HepG2 (cell line): ENCODE data around the gene ELL3. TPM values are rescaled to one million over a fixed set of nuclear protein-coding genes. Genes with fewer than 3 reads are reported as not detected.

Experiments
- ATAC-seq: fragments of 200-7000 bp; cut with Tn5 transposase; 3 replicates; pipeline ENCODE4 v1.9.1; 2020; ENCODE audit warnings: mild to moderate bottlenecking, moderate library complexity
- BruUV-seq: library from RNA; stranded (reverse); fragments of 400-500 nt; replicated peaks from 2 replicates; lab custom pipeline; 2021; lab: Mats Ljungman, UMichigan
- CTCF ChIA-PET: fragments of 300-600 bp; formaldehyde crosslinking; extraction: SDS; loops from one replicate; lab custom pipeline; 2021; ENCODE audit warnings: low total read pairs, inconsistent platforms, low intra/inter-chr PET ratio; lab: Yijun Ruan, JAX
- POLR2A ChIA-PET: fragments of 350-600 bp; sonication (Branson Sonifier 250); formaldehyde crosslinking; loops from one replicate; lab custom pipeline; 2020; ENCODE audit warnings: antibody characterized with exemption, inconsistent platforms; lab: Yijun Ruan, JAX
- DNase-seq: peaks from one replicate; pipeline ENCODE4 v3.0.0-alpha.2; 2015; ENCODE audit warnings: low spot score
- FAIRE-seq: peaks from 3 replicates; lab custom pipeline; 2011; peaks lifted over from hg19 to GRCh38; lab: Jason Lieb, UNC
- H2AFZ ChIP-seq: one replicate; pipeline ENCODE4 v1.6.1; 2011; ENCODE audit warnings: low read length, inconsistent platforms
- H3K27ac ChIP-seq: fragments of 300-600 bp; 3 replicates; pipeline ENCODE4 v1.8.0; 2011; ENCODE audit warnings: mixed run types, mild to moderate bottlenecking, mixed read lengths, low read length, inconsistent platforms; ENCODE audit not compliant: insufficient read depth; ENCODE audit errors: extremely low read length
- H3K27me3 ChIP-seq, 2 experiments: fragments of 200-600 bp in 1 of 2; 2 replicates in 1 of 2; 3 replicates in 1 of 2; pipeline versions ENCODE4 v1.6.0 to v1.8.0; 2011; ENCODE audit warnings: low read length in 2 of 2, mild to moderate bottlenecking in 2 of 2, moderate library complexity in 2 of 2, inconsistent platforms in 1 of 2; ENCODE audit not compliant: insufficient read depth in 2 of 2, control insufficient read depth in 1 of 2
- H3K36me3 ChIP-seq, 2 experiments: fragments of 200-600 bp in 1 of 2; replicated peaks in 1 of 2; 2 replicates in 1 of 2; 3 replicates in 1 of 2; pipeline versions ENCODE4 v1.5.1 to v1.8.0; 2011; ENCODE audit warnings: low read length in 2 of 2, inconsistent platforms in 1 of 2; ENCODE audit not compliant: insufficient read depth in 2 of 2, control insufficient read depth in 1 of 2
- H3K4me1 ChIP-seq: 2 replicates; pipeline ENCODE4 v1.5.1; 2012; ENCODE audit warnings: low read length, inconsistent platforms; ENCODE audit not compliant: insufficient read depth
- H3K4me2 ChIP-seq: 2 replicates; pipeline ENCODE4 v1.6.0; 2011; ENCODE audit warnings: low read depth, low read length, inconsistent platforms
- H3K4me3 ChIP-seq, 3 experiments: fragments of 200-600 bp in 1 of 3; sonication (generic), shearing (Covaris generic) in 1 of 3; replicated peaks in 1 of 3; 2 replicates each; pipeline ENCODE4 v1.5.1; 2011 to 2016; ENCODE audit warnings: low read length in 3 of 3, inconsistent platforms in 2 of 3, low read depth in 2 of 3, mild to moderate bottlenecking in 2 of 3, control low read depth in 1 of 3, mixed read lengths in 1 of 3; ENCODE audit not compliant: insufficient read depth in 1 of 3
- H3K79me2 ChIP-seq: one replicate; pipeline ENCODE4 v1.6.1; 2011; ENCODE audit warnings: low read length, inconsistent platforms; ENCODE audit not compliant: insufficient read depth
- H3K9ac ChIP-seq: 2 replicates; pipeline ENCODE4 v1.6.0; 2011; ENCODE audit warnings: mild to moderate bottlenecking, low read depth, low read length, inconsistent platforms; ENCODE audit not compliant: insufficient read depth
- H3K9me3 ChIP-seq: 2 replicates; pipeline ENCODE4 v1.5.1; 2012; ENCODE audit warnings: mild to moderate bottlenecking, low read length
- H4K20me1 ChIP-seq: 2 replicates; pipeline ENCODE4 v1.6.0; 2011; ENCODE audit warnings: inconsistent platforms, mild to moderate bottlenecking, low read length, moderate library complexity; ENCODE audit not compliant: insufficient read depth
- ATF1 ChIP-seq: IDR thresholded peaks from 2 replicates; pipeline ENCODE4 v1.6.1; 2016; ENCODE audit warnings: mild to moderate bottlenecking, control low read depth
- CCDC6 ChIP-seq: sonication (generic); formaldehyde crosslinking; IDR thresholded peaks from 2 replicates; pipeline ENCODE4 v1.8.1; 2022; ENCODE audit warnings: mild to moderate bottlenecking, missing genetic modification reagents, moderate library complexity
- GPN1 ChIP-seq: sonication (generic); formaldehyde crosslinking; IDR thresholded peaks from 2 replicates; pipeline ENCODE4 v1.5.1; 2020; ENCODE audit warnings: missing genetic modification reagents, borderline replicate concordance
- MAZ ChIP-seq, 2 experiments: sonication (generic) in 1 of 2; formaldehyde crosslinking in 1 of 2; IDR thresholded peaks; 2 replicates each; pipeline versions ENCODE4 v1.5.0 to v1.6.1; 2012 to 2020; ENCODE audit warnings: low read depth in 2 of 2, mild to moderate bottlenecking in 2 of 2, borderline replicate concordance in 1 of 2, improper control_type of control experiment in 1 of 2, low read length in 1 of 2, missing genetic modification reagents in 1 of 2, moderate library complexity in 1 of 2
- PPARG ChIP-seq: conservative IDR thresholded peaks from 2 replicates; pipeline ENCODE4 v1.6.1; 2016; ENCODE audit warnings: missing biosample characterization, missing genetic modification reagents
- SAFB2 ChIP-seq: sonication (generic); formaldehyde crosslinking; IDR thresholded peaks from 2 replicates; pipeline ENCODE4 v1.5.1; 2020; ENCODE audit warnings: missing genetic modification reagents, low read depth, mild to moderate bottlenecking, borderline replicate concordance
- SYNCRIP ChIP-seq: fragments of 200-400 bp; formaldehyde crosslinking; IDR thresholded peaks from 2 replicates; pipeline ENCODE4 v1.6.1; 2018; ENCODE audit warnings: mild to moderate bottlenecking, low read depth, low read length; ENCODE audit not compliant: insufficient read depth
- TBX2 ChIP-seq: sonication (generic); formaldehyde crosslinking; IDR thresholded peaks from 2 replicates; pipeline ENCODE4 v1.5.0; 2020; ENCODE audit warnings: missing genetic modification reagents, mild to moderate bottlenecking, borderline replicate concordance
- YY1 ChIP-seq: IDR thresholded peaks from 2 replicates; pipeline ENCODE4 v1.6.1; 2011; ENCODE audit warnings: low read length, low read depth, moderate library complexity, mild to moderate bottlenecking; ENCODE audit not compliant: insufficient read depth, insufficient replicate concordance
- ZSCAN30 ChIP-seq: sonication (generic); formaldehyde crosslinking; IDR thresholded peaks from 2 replicates; pipeline ENCODE4 v1.5.0; 2020; ENCODE audit warnings: mild to moderate bottlenecking, missing genetic modification reagents
- WGBS: methylation state at CpG from one replicate; pipeline ENCODE4 v1.1.6; 2017; ENCODE audit warnings: low lambda C conversion rate; 5-methylcytosine and 5-hydroxymethylcytosine counted together
- in situ Hi-C: cut with HindIII; loops from 2 replicates; pipeline ENCODE4 v1.10.0; 2017; ENCODE audit warnings: low pct_unique_long_range_greater_than_20kb; ENCODE audit not compliant: extremely low pct_ligation_motif_present
- intact Hi-C: fragments of 100-400 bp; cut with micrococcal nuclease; formaldehyde crosslinking; loops from one replicate; pipeline ENCODE4 v1.10.0; 2022; ENCODE audit not compliant: unreplicated experiment
- polyA plus RNA-seq, 8 experiments: library from polyadenylated mRNA; depleted of rRNA in 3 of 8; stranded (reverse) in 7 of 8; unstranded in 1 of 8; fragments of >200 nt; fragmentation: Illumina TruSeq in 4 of 8; extraction: Trizol in 4 of 8; gene quantifications; 2 replicates each; pipeline versions ENCODE4 v1.2.1 to v1.2.3, GENCODE V29; 2011 to 2016; ENCODE audit warnings: low read depth in 4 of 8, missing spikeins in 1 of 8, mixed read lengths in 1 of 8; ENCODE audit not compliant: insufficient read depth in 1 of 8
- total RNA-seq, 5 experiments: library from RNA; depleted of rRNA; stranded (reverse); fragments of >200 nt; fragmentation: Illumina TruSeq; extraction: Trizol; gene quantifications; 2 replicates each; pipeline ENCODE4 v1.2.3, GENCODE V29; 2016; ENCODE audit warnings: low read depth in 1 of 5
- TF ChIP-seq, protein P1 (sequence below): sonication (generic); formaldehyde crosslinking; IDR thresholded peaks from 2 replicates; pipeline ENCODE4 v1.4.0; 2020; ENCODE audit warnings: low read depth, mild to moderate bottlenecking, missing genetic modification reagents
- TF ChIP-seq, protein P2 (sequence below): sonication (generic); formaldehyde crosslinking; IDR thresholded peaks from 2 replicates; pipeline ENCODE4 v1.5.0; 2020; ENCODE audit warnings: missing genetic modification reagents
- TF ChIP-seq, protein P3 (sequence below): sonication (generic); formaldehyde crosslinking; IDR thresholded peaks from 2 replicates; pipeline ENCODE4 v1.5.1; 2020; ENCODE audit warnings: missing genetic modification reagents, mild to moderate bottlenecking, borderline replicate concordance
- TF ChIP-seq, protein P4 (sequence below): sonication (generic); formaldehyde crosslinking; IDR thresholded peaks from 2 replicates; pipeline ENCODE4 v1.4.0; 2020; ENCODE audit warnings: missing genetic modification reagents

The ELL3 gene
- total and polyA plus RNA-seq, 2 of the 13 experiments (the other 11 are each of a cell fraction or from before 2014, with no cell fraction given) = 6.1 to 8.8 TPM

GRCh38 chr15:43791993-43792760 is 15.4 kb upstream of the ELL3 start, which contains the start of gene SERF2:
SERF2 (plus strand) TSS chr15:43792320; CDS start chr15:43792377, 57 bp downstream.
- 1% methylated on average over 30 of the region's 66 CpGs for WGBS
- peaks cover 26% of the 10 kb centered on the region for H3K79me2 ChIP-seq
- H4K20me1 ChIP-seq = peaks cover 28% of the 10 kb centered on the region
- H2AFZ ChIP-seq = peak within 1 kb of the TSS; percentile 96
- BruUV-seq = TSS peak; percentile 66
- H3K4me2 ChIP-seq = peak within 1 kb of the TSS; percentile 96
- CTCF ChIA-PET = no interaction called here
- in situ Hi-C loops = no loop called here
- intact Hi-C loops = no loop called here
- H3K36me3 ChIP-seq = peaks cover 8 to 35% of the 10 kb centered on the region in 2 experiments
- POLR2A ChIA-PET = interaction anchor here (0.8 to 4.2 kb wide), 5 partner anchors 8 to 33 kb away, joined by 3 to 31 read pairs (median 7); partner anchors contain the start of genes ELL3, HYPK, MFAP1 and SERINC4
- H3K9me3 ChIP-seq = no peaks in the 10 kb centered on the region
- H3K4me3 ChIP-seq = peak within 1 kb of the TSS; percentile 98 to 100 (median 99)
- DNase-seq (peak; percentile 97), ATAC-seq (peak; percentile 93), FAIRE-seq (peak; percentile 71)
- H3K27me3 ChIP-seq = no peaks in the 10 kb centered on the region; a peak in 1 of 5 replicates
- peak within 1 kb of the TSS; percentile 98 for H3K27ac ChIP-seq
- H3K9ac ChIP-seq = peak within 1 kb of the TSS; percentile 100
- peaks cover 37% of the 10 kb centered on the region for H3K4me1 ChIP-seq
- TF ChIP-seq, protein P1, sequence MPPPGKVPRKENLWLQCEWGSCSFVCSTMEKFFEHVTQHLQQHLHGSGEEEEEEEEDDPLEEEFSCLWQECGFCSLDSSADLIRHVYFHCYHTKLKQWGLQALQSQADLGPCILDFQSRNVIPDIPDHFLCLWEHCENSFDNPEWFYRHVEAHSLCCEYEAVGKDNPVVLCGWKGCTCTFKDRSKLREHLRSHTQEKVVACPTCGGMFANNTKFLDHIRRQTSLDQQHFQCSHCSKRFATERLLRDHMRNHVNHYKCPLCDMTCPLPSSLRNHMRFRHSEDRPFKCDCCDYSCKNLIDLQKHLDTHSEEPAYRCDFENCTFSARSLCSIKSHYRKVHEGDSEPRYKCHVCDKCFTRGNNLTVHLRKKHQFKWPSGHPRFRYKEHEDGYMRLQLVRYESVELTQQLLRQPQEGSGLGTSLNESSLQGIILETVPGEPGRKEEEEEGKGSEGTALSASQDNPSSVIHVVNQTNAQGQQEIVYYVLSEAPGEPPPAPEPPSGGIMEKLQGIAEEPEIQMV (CRISPR knock-in tag) = peak; percentile 26; the same call in 1 of the 2 replicates
- TF ChIP-seq SYNCRIP = no peak
- peak; percentile 81 for TF ChIP-seq TBX2 (CRISPR knock-in tag)
- TF ChIP-seq, protein P2, sequence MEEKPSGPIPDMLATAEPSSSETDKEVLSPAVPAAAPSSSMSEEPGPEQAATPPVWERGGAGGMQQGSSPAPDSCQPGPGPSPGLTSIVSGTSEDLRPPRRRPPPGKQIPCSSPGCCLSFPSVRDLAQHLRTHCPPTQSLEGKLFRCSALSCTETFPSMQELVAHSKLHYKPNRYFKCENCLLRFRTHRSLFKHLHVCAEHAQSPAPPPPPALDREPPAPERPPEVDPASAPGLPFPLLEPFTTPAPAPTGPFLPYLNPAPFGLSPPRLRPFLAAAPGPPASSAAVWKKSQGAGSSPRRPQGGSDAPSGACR = peak; percentile 1; the same call in 1 of the 2 replicates
- TF ChIP-seq YY1 = peak; percentile 78
- 0 out of 2 replicates have a peak, but pooled peaks have one; percentile 34 for TF ChIP-seq PPARG (CRISPR knock-in tag)
- TF ChIP-seq ATF1 = peak; percentile 79
- no peak for TF ChIP-seq SAFB2 (CRISPR knock-in tag)
- TF ChIP-seq, protein P3, sequence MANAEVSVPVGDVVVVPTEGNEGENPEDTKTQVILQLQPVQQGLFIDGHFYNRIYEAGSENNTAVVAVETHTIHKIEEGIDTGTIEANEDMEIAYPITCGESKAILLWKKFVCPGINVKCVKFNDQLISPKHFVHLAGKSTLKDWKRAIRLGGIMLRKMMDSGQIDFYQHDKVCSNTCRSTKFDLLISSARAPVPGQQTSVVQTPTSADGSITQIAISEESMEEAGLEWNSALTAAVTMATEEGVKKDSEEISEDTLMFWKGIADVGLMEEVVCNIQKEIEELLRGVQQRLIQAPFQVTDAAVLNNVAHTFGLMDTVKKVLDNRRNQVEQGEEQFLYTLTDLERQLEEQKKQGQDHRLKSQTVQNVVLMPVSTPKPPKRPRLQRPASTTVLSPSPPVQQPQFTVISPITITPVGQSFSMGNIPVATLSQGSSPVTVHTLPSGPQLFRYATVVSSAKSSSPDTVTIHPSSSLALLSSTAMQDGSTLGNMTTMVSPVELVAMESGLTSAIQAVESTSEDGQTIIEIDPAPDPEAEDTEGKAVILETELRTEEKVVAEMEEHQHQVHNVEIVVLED (CRISPR knock-in tag) = peak; percentile 94
- TF ChIP-seq CCDC6 (CRISPR knock-in tag) = 0 out of 2 replicates have a peak, but pooled peaks have one; percentile 52
- peak; percentile 88; the same call in 1 of the 2 replicates for TF ChIP-seq MAZ (IDR thresholded peaks at IDR 0.05; ENCODE audit: borderline replicate concordance, low read depth, low read length)
- peak; percentile 52; the same call in 1 of the 2 replicates for TF ChIP-seq MAZ (CRISPR knock-in tag; IDR thresholded peaks at IDR 0.05; ENCODE audit: low read depth)
- TF ChIP-seq GPN1 (CRISPR knock-in tag) = 0 out of 2 replicates have a peak, but pooled peaks have one; percentile 11
- TF ChIP-seq, protein P4, sequence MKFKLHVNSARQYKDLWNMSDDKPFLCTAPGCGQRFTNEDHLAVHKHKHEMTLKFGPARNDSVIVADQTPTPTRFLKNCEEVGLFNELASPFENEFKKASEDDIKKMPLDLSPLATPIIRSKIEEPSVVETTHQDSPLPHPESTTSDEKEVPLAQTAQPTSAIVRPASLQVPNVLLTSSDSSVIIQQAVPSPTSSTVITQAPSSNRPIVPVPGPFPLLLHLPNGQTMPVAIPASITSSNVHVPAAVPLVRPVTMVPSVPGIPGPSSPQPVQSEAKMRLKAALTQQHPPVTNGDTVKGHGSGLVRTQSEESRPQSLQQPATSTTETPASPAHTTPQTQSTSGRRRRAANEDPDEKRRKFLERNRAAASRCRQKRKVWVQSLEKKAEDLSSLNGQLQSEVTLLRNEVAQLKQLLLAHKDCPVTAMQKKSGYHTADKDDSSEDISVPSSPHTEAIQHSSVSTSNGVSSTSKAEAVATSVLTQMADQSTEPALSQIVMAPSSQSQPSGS (CRISPR knock-in tag) = peak; percentile 70; the same call in 1 of the 2 replicates
- no peak for TF ChIP-seq ZSCAN30 (CRISPR knock-in tag)
